Caco-2 (cell line): Measurements from ENCODE around the gene GOLGA8B. TPM values are rescaled to one million over a fixed set of nuclear protein-coding genes. Genes with fewer than 3 reads are reported as not detected.
A peak's percentile ranks its signal among the peaks of the same experiment; 100 is the strongest.
"Not testable (repeated sequence)": the region's sequence is repeated elsewhere in the genome, so short reads cannot be mapped to it uniquely, and the experiment has no call there.

Experiments used
- Bru-seq: library from RNA; stranded (reverse); fragments of 400-500 nt; gene quantifications from one replicate; lab custom pipeline; 2021; lab: Mats Ljungman, UMichigan
- BruChase-seq, 2 experiments: library from RNA; stranded (reverse); fragments of 400-500 nt; gene quantifications; one replicate each; lab custom pipeline; 2021; lab: Mats Ljungman, UMichigan
- BruUV-seq: library from RNA; stranded (reverse); fragments of 400-500 nt; replicated peaks from 2 replicates; lab custom pipeline; 2021; lab: Mats Ljungman, UMichigan
- CTCF ChIA-PET: fragments of 300-600 bp; sonication (Branson Sonifier 250); formaldehyde crosslinking; loops from one replicate; lab custom pipeline; 2022; ENCODE audit warnings: antibody characterized with exemption; lab: Charles Lee
- POLR2A ChIA-PET: fragments of 300-600 bp; sonication (Branson Sonifier 250); formaldehyde crosslinking; loops from one replicate; lab custom pipeline; 2022; ENCODE audit warnings: antibody characterized with exemption; lab: Charles Lee
- DNase-seq, 2 experiments: peaks; one replicate each; pipeline versions ENCODE4 v3.0.0 to v3.0.0-alpha.2; 2020 to 2022
- H3K27me3 ChIP-seq: replicated peaks from 2 replicates; pipeline ENCODE4 v1.6.0; 2011; ENCODE audit warnings: low read length; ENCODE audit not compliant: control insufficient read depth, insufficient read depth
- H3K36me3 ChIP-seq: 2 replicates; pipeline ENCODE4 v1.5.1; 2011; ENCODE audit warnings: low read length; ENCODE audit not compliant: control insufficient read depth, insufficient read depth
- H3K4me1 ChIP-seq: fragments of 250-450 bp; sonication (Bioruptor Pico); 2 replicates; pipeline ENCODE4 v1.5.1; 2020; ENCODE audit warnings: mild to moderate bottlenecking
- H3K4me3 ChIP-seq: 2 replicates; pipeline ENCODE4 v1.5.1; 2011; ENCODE audit warnings: low read depth, mild to moderate bottlenecking, control low read depth, low read length
- H3K9me3 ChIP-seq: fragments of 250-450 bp; sonication (Bioruptor Pico); 2 replicates; pipeline ENCODE4 v1.5.1; 2020; ENCODE audit warnings: mild to moderate bottlenecking, moderate library complexity
- H3K27ac Mint-ChIP-seq: one replicate; pipeline ENCODE4 v1.8.0; 2022; ENCODE audit warnings: mixed read lengths; ENCODE audit not compliant: unreplicated experiment
- H3K27me3 Mint-ChIP-seq: one replicate; pipeline ENCODE4 v1.8.0; 2022; ENCODE audit warnings: mixed read lengths; ENCODE audit not compliant: insufficient read depth, unreplicated experiment
- H3K36me3 Mint-ChIP-seq: one replicate; pipeline ENCODE4 v1.8.0; 2022; ENCODE audit warnings: mild to moderate bottlenecking, mixed read lengths; ENCODE audit not compliant: insufficient read depth, unreplicated experiment
- H3K4me1 Mint-ChIP-seq: one replicate; pipeline ENCODE4 v1.8.0; 2022; ENCODE audit warnings: low read depth, mixed read lengths; ENCODE audit not compliant: unreplicated experiment
- H3K4me3 Mint-ChIP-seq: one replicate; pipeline ENCODE4 v1.8.0; 2022; ENCODE audit warnings: mild to moderate bottlenecking, moderate library complexity, mixed read lengths; ENCODE audit not compliant: unreplicated experiment
- H3K9me3 Mint-ChIP-seq: one replicate; pipeline ENCODE4 v1.8.0; 2022; ENCODE audit warnings: mixed read lengths; ENCODE audit not compliant: unreplicated experiment
- CTCF ChIP-seq, 2 experiments: fragments of 200-600 bp in 1 of 2; IDR thresholded peaks; 1 replicate in 1 of 2; 2 replicates in 1 of 2; pipeline versions ENCODE4 v1.5.1 to v1.8.0; 2011 to 2022; ENCODE audit warnings: antibody characterized with exemption in 1 of 2, control low read depth in 1 of 2, inconsistent platforms in 1 of 2, low read depth in 1 of 2, low read length in 1 of 2, mild to moderate bottlenecking in 1 of 2, moderate library complexity in 1 of 2; ENCODE audit not compliant: insufficient read depth in 1 of 2, severe bottlenecking in 1 of 2, unreplicated experiment in 1 of 2
- intact Hi-C: fragments of 100-400 bp; cut with micrococcal nuclease; formaldehyde crosslinking; loops from one replicate; pipeline ENCODE4 v1.10.0; 2022; ENCODE audit not compliant: unreplicated experiment
- long read RNA-seq: library from polyadenylated mRNA; stranded (forward); transcript quantifications from one replicate; pipeline ENCODE4 v2.0.0, GENCODE V29; 2022
- total RNA-seq: library from RNA; stranded (reverse); gene quantifications from 2 replicates; pipeline ENCODE4 v1.2.3, GENCODE V29; 2022

GOLGA8B gene
- total RNA-seq, result 52.3 and 68.2 TPM in 2 replicates
- Bru-seq, nascent RNA, result percentile 56 among the genes with signal in this experiment
- BruChase-seq, experiment 1, labeled RNA remaining after a 2-hour chase, result percentile 65 among the genes with signal in this experiment
- BruChase-seq, experiment 2, labeled RNA remaining after a 6-hour chase, result percentile 82 among the genes with signal in this experiment
- long read RNA-seq, full-length matches to known transcripts, result 1 of 14 reads
- long read RNA-seq, partial matches to known transcripts, result 5 of 14 reads
- long read RNA-seq, other reads (novel, unspliced or antisense), result 8 of 14 reads

- intact Hi-C loops, result loop anchor here (2.0 kb wide), 1 partner anchor 217 kb away; the partner anchor contains the start of gene LPCAT4
- Mint-ChIP-seq H3K4me1 (no peaks in the 10 kb centered on the region), H3K9me3 (no peaks in the 10 kb centered on the region), H3K36me3 (peaks cover 6% of the 10 kb centered on the region), H3K27ac (no peak within 1 kb of the TSS), H3K27me3 (peaks cover 9% of the 10 kb centered on the region), H3K4me3 (peak within 1 kb of the TSS; percentile 81)
- Histone ChIP-seq H3K9me3 (no peaks in the 10 kb centered on the region), H3K36me3 (no peaks in the 10 kb centered on the region), H3K4me3 (peak within 1 kb of the TSS; percentile 69), H3K4me1 (peaks cover 4% of the 10 kb centered on the region; the same call in 1 of the 2 replicates), H3K27me3 (no peaks in the 10 kb centered on the region; the same call in 1 of the 2 replicates)
- TF ChIP-seq CTCF (IDR thresholded peaks at IDR 0.05; ENCODE audit: insufficient read depth in 1 of 2, low read depth in 1 of 2, low read length in 1 of 2, severe bottlenecking in 1 of 2, unreplicated experiment in 1 of 2), result no peak
- no TSS peak for BruUV-seq
- CTCF ChIA-PET, result interaction anchor here (0.6 kb wide), 1 partner anchor 482 kb away, joined by 3 read pairs; the partner anchor contains the start of genes EMC7 and PGBD4
- POLR2A ChIA-PET, result no interaction called here
- peak; percentile 65 to 70 for DNase-seq
Observed at GRCh38 chr15:34583399-34584329, at the start of gene GOLGA8B. TSS of gene GOLGA8B (minus strand) at chr15:34583651. CDS start at chr15:34535912, 47,739 bp downstream.

- H3K4me3 Mint-ChIP-seq, H3K9me3 Mint-ChIP-seq, H3K9me3 ChIP-seq, H3K4me3 ChIP-seq, H3K27ac Mint-ChIP-seq, H3K27me3 Mint-ChIP-seq, H3K4me1 ChIP-seq, BruUV-seq, DNase-seq, H3K4me1 Mint-ChIP-seq, H3K36me3 ChIP-seq, H3K36me3 Mint-ChIP-seq, intact Hi-C loops, CTCF ChIA-PET, POLR2A ChIA-PET, H3K27me3 ChIP-seq: not testable (repeated sequence)
Observed at GRCh38 chr15:34633165-34633564, 49.7 kb upstream of the GOLGA8B start.

- POLR2A ChIA-PET, result no interaction called here
- H3K27me3 Mint-ChIP-seq, result no peaks in the 10 kb centered on the region
- no peak overlapping the region for H3K27ac Mint-ChIP-seq
- no peaks in the 10 kb centered on the region for H3K9me3 Mint-ChIP-seq
- no TSS peak for BruUV-seq
- no peaks in the 10 kb centered on the region for H3K36me3 Mint-ChIP-seq
- intact Hi-C loops, result no loop called here
- H3K36me3 ChIP-seq, result no peaks in the 10 kb centered on the region
- no peak overlapping the region for H3K4me3 Mint-ChIP-seq
- TF ChIP-seq CTCF (IDR thresholded peaks at IDR 0.05; ENCODE audit: insufficient read depth in 1 of 2, low read depth in 1 of 2, low read length in 1 of 2, severe bottlenecking in 1 of 2, unreplicated experiment in 1 of 2), result no peak
- no peak overlapping the region for H3K4me3 ChIP-seq
- no peaks in the 10 kb centered on the region for H3K9me3 ChIP-seq
- no peaks in the 10 kb centered on the region for H3K4me1 ChIP-seq
- CTCF ChIA-PET, result no interaction called here
- no peak for DNase-seq
- H3K27me3 ChIP-seq, result no peaks in the 10 kb centered on the region
- no peaks in the 10 kb centered on the region for H3K4me1 Mint-ChIP-seq
Observed at GRCh38 chr15:34628577-34629152, 45.2 kb upstream of the GOLGA8B start.
